HCT116 (cell line): ENCODE results near the gene IRF2. TPM values are rescaled to one million over a fixed set of nuclear protein-coding genes. Genes with fewer than 3 reads are reported as not detected.

Experiments
- ATAC-seq: fragments of 200-7000 bp; cut with Tn5 transposase; 2 replicates; pipeline ENCODE4 v1.9.1; 2020; ENCODE audit warnings: mild to moderate bottlenecking, moderate library complexity
- BruUV-seq: library from RNA; stranded (reverse); fragments of 400-500 nt; replicated peaks from 2 replicates; lab custom pipeline; 2021; lab: Mats Ljungman, UMichigan
- CTCF ChIA-PET: fragments of 300-600 bp; sonication (Branson Sonifier 250); formaldehyde crosslinking; loops from one replicate; lab custom pipeline; 2021; ENCODE audit warnings: antibody characterized with exemption; lab: Charles Lee
- POLR2A ChIA-PET: fragments of 300-600, 350-600 bp; sonication (Branson Sonifier 250); formaldehyde crosslinking; loops from one replicate; lab custom pipeline; 2021; ENCODE audit warnings: antibody characterized with exemption; lab: Charles Lee
- RAD21 ChIA-PET, 2 experiments: fragments of 300-600 bp; sonication (Branson Sonifier 250); formaldehyde crosslinking; loops; one replicate each; lab custom pipeline; 2023; ENCODE audit warnings: low total read pairs in 2 of 2; ENCODE audit not compliant: uncharacterized antibody in 2 of 2, unreplicated experiment in 2 of 2, low non-redundant PET in 1 of 2; lab: Charles Lee
- DNase-seq: peaks from one replicate; pipeline ENCODE4 v3.0.0-alpha.2; 2010; ENCODE audit warnings: low read depth, low spot score
- H2AFZ ChIP-seq: fragments of 200-600 bp; shearing (Covaris generic), sonication (generic); 2 replicates; pipeline ENCODE4 v1.6.1; 2017; ENCODE audit warnings: low read depth, mixed run types, mixed read lengths, antibody characterized with exemption, low read length; ENCODE audit not compliant: poor library complexity, severe bottlenecking
- H3K27ac ChIP-seq: 2 replicates; pipeline ENCODE4 v1.5.1; 2012; ENCODE audit warnings: low read depth, low read length
- H3K27me3 ChIP-seq: fragments of 200-600 bp; sonication (generic); 2 replicates; pipeline ENCODE4 v1.6.1; 2016; ENCODE audit warnings: mixed run types, low read length, mixed read lengths; ENCODE audit not compliant: insufficient read depth
- H3K36me3 ChIP-seq, 2 experiments: fragments of 200-500 bp in 1 of 2; fragments of 200-600 bp in 1 of 2; sonication (Bioruptor generic) in 1 of 2; sonication (generic) in 1 of 2; 2 replicates each; pipeline versions ENCODE4 v1.5.1 to v1.6.1; 2014 to 2016; ENCODE audit warnings: low read length in 2 of 2, inconsistent platforms in 1 of 2, mixed read lengths in 1 of 2, mixed run types in 1 of 2; ENCODE audit not compliant: insufficient read depth in 2 of 2, control insufficient read depth in 1 of 2
- H3K4me1 ChIP-seq, 2 experiments: fragments of 200-600 bp in 1 of 2; sonication (generic) in 1 of 2; 2 replicates each; pipeline versions ENCODE4 v1.5.1 to v1.6.1; 2012 to 2017; ENCODE audit warnings: low read length in 2 of 2, inconsistent platforms in 1 of 2, mild to moderate bottlenecking in 1 of 2, mixed read lengths in 1 of 2, mixed run types in 1 of 2, moderate library complexity in 1 of 2; ENCODE audit not compliant: insufficient read depth in 2 of 2, control insufficient read depth in 1 of 2
- H3K4me2 ChIP-seq: fragments of 200-600 bp; sonication (generic); 2 replicates; pipeline ENCODE4 v1.6.1; 2017; ENCODE audit warnings: mixed run types, low read length, mixed read lengths
- H3K4me3 ChIP-seq, 2 experiments: fragments of 200-600 bp in 1 of 2; sonication (generic) in 1 of 2; replicated peaks in 1 of 2; 2 replicates each; pipeline ENCODE4 v1.5.1; 2011 to 2016; ENCODE audit warnings: low read length in 2 of 2, control low read depth in 1 of 2, low read depth in 1 of 2, mild to moderate bottlenecking in 1 of 2, mixed read lengths in 1 of 2, mixed run types in 1 of 2
- H3K79me2 ChIP-seq: fragments of 200-600 bp; sonication (generic); 2 replicates; pipeline ENCODE4 v1.6.1; 2017; ENCODE audit warnings: mild to moderate bottlenecking, mixed run types, low read length, moderate library complexity, mixed read lengths; ENCODE audit not compliant: insufficient read depth
- H3K9ac ChIP-seq: fragments of 200-600 bp; sonication (generic); 2 replicates; pipeline ENCODE4 v1.6.1; 2016; ENCODE audit warnings: low read length, mixed read lengths
- H3K9me2 ChIP-seq: fragments of 200-600 bp; sonication (generic), shearing (Covaris generic); 2 replicates; pipeline ENCODE4 v1.6.1; 2017; ENCODE audit warnings: mixed run types, mild to moderate bottlenecking, moderate library complexity; ENCODE audit not compliant: insufficient read depth
- H3K9me3 ChIP-seq, 2 experiments: fragments of 200-500 bp in 1 of 2; fragments of 200-600 bp in 1 of 2; sonication (Bioruptor generic) in 1 of 2; sonication (generic) in 1 of 2; 2 replicates each; pipeline ENCODE4 v1.6.1; 2014 to 2017; ENCODE audit warnings: low read length in 2 of 2, mixed read lengths in 2 of 2, inconsistent platforms in 1 of 2, low read depth in 1 of 2, mild to moderate bottlenecking in 1 of 2, mixed run types in 1 of 2, moderate library complexity in 1 of 2; ENCODE audit not compliant: control insufficient read depth in 1 of 2, insufficient read depth in 1 of 2
- H4K20me1 ChIP-seq: fragments of 200-600 bp; sonication (generic), shearing (Covaris generic); 2 replicates; pipeline ENCODE4 v1.6.1; 2017; ENCODE audit warnings: mixed run types, mild to moderate bottlenecking, moderate library complexity; ENCODE audit not compliant: insufficient read depth
- ATF3 ChIP-seq: IDR thresholded peaks from 2 replicates; pipeline ENCODE4 v1.6.1; 2012
- CBX3 ChIP-seq: IDR thresholded peaks from 2 replicates; pipeline ENCODE4 v1.6.1; 2012; ENCODE audit warnings: low read depth
- CEBPB ChIP-seq: IDR thresholded peaks from 2 replicates; pipeline ENCODE4 v1.6.1; 2012; ENCODE audit warnings: low read depth
- CTCF ChIP-seq, 3 experiments: fragments of 200-600 bp in 1 of 3; sonication (generic) in 1 of 3; IDR thresholded peaks in 2 of 3; conservative IDR thresholded peaks in 1 of 3; 2 replicates each; pipeline ENCODE4 v1.5.1; 2012 to 2017; ENCODE audit warnings: low read depth in 2 of 3, low read length in 2 of 3, antibody characterized with exemption in 1 of 3, borderline replicate concordance in 1 of 3, control low read depth in 1 of 3, mild to moderate bottlenecking in 1 of 3, mixed read lengths in 1 of 3, mixed run types in 1 of 3, moderate library complexity in 1 of 3; ENCODE audit not compliant: insufficient read depth in 1 of 3
- EGR1 ChIP-seq: IDR thresholded peaks from 2 replicates; pipeline ENCODE4 v1.6.1; 2012; ENCODE audit warnings: low read depth
- ELF1 ChIP-seq: IDR thresholded peaks from 2 replicates; pipeline ENCODE4 v1.6.1; 2012; ENCODE audit warnings: low read depth, borderline replicate concordance
- EZH2 ChIP-seq: fragments of 200-600 bp; sonication (generic); IDR thresholded peaks from 2 replicates; pipeline ENCODE4 v1.6.1; 2017; ENCODE audit warnings: antibody characterized with exemption, mixed run types
- JUND ChIP-seq: IDR thresholded peaks from 2 replicates; pipeline ENCODE4 v1.6.1; 2012
- POLR2AphosphoS5 ChIP-seq: IDR thresholded peaks from 2 replicates; pipeline ENCODE4 v1.6.1; 2011; ENCODE audit warnings: mild to moderate bottlenecking, low read depth, low read length, moderate library complexity
- RAD21 ChIP-seq: IDR thresholded peaks from 2 replicates; pipeline ENCODE4 v1.6.1; 2012; ENCODE audit warnings: low read depth, mild to moderate bottlenecking
- SIN3A ChIP-seq: IDR thresholded peaks from 2 replicates; pipeline ENCODE4 v1.6.1; 2012; ENCODE audit warnings: low read depth
- SP1 ChIP-seq: IDR thresholded peaks from 2 replicates; pipeline ENCODE4 v1.6.1; 2012; ENCODE audit warnings: low read depth
- SRF ChIP-seq: IDR thresholded peaks from 2 replicates; pipeline ENCODE4 v1.6.1; 2012; ENCODE audit warnings: low read depth
- YY1 ChIP-seq: IDR thresholded peaks from 2 replicates; pipeline ENCODE4 v1.6.1; 2011; ENCODE audit warnings: low read length, low read depth, moderate library complexity, mild to moderate bottlenecking; ENCODE audit not compliant: insufficient replicate concordance; ENCODE audit errors: extremely low read depth
- ZBTB33 ChIP-seq: IDR thresholded peaks from 2 replicates; pipeline ENCODE4 v1.6.1; 2011; ENCODE audit warnings: mild to moderate bottlenecking, low read length, moderate library complexity; ENCODE audit not compliant: insufficient replicate concordance; ENCODE audit errors: extremely low read depth
- ZFX ChIP-seq: fragments of 450-650 bp; IDR thresholded peaks from 2 replicates; pipeline ENCODE4 v1.6.1; 2017
- ZNF274 ChIP-seq: fragments of 200-500 bp; sonication (Bioruptor generic); IDR thresholded peaks from 2 replicates; pipeline ENCODE4 v1.6.1; 2014; ENCODE audit warnings: mild to moderate bottlenecking, low read depth, low read length, inconsistent platforms
- intact Hi-C: fragments of 100-400 bp; cut with micrococcal nuclease; formaldehyde crosslinking; loops from 2 replicates; pipeline ENCODE4 v1.10.0; 2022
- total RNA-seq: library from RNA; stranded (reverse); gene quantifications from one replicate; pipeline ENCODE4 v1.2.1, GENCODE V29; 2021; ENCODE audit not compliant: unreplicated experiment
- TF ChIP-seq, protein P1 (sequence below): IDR thresholded peaks from 2 replicates; pipeline ENCODE4 v1.6.1; 2012
- TF ChIP-seq, protein P2 (sequence below): IDR thresholded peaks from 2 replicates; pipeline ENCODE4 v1.6.1; 2012; ENCODE audit warnings: low read depth

Gene IRF2
- total RNA-seq, 1 experiment from 2014 or later: 10.6 TPM

DNA sequence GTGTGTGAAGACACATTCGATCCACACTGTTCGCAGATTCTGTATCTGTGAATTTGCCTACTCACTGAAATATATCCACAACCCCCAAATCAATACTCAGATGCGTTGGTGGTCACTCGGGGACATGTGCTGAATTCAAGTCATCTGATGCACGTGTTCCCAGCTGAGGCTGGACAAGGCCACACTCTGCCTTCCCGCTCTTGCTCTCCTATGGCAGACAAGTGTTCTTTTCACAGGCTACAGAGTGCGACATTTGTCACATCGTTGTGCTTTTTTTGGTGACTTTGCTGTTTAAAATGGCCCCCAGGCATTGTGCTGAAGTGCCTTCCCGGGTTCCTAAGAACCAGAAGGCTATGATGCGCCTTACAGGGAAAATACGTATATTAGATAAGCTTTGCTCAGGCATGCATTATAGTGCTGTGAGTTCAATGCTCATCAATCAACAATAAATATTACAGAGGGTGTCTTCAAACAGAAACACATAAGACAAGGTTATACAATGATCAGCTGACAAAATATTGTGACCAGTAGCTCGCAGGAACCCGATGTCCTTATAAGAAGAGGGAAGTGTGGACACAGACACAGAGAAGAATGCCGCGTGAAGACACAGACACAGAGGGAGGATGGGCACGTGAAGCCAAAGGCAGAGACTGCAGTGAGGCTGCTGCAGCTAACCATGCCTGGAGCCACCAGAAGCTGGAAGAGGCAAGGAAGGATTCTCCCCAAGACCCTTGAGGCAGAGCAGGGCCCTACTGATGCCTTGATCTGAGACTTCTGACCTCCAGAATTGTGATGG is 42.0 kb downstream of the IRF2 start:
- Histone ChIP-seq H2AFZ (no peak overlapping the region), H3K9me3 (no peaks in the 10 kb centered on the region), H3K4me1 (no peaks in the 10 kb centered on the region), H3K4me2 (no peak overlapping the region), H3K79me2 (no peaks in the 10 kb centered on the region), H3K27ac (no peak overlapping the region), H3K36me3 (no peaks in the 10 kb centered on the region), H3K27me3 (no peaks in the 10 kb centered on the region), H3K9me2 (no peaks in the 10 kb centered on the region), H3K4me3 (no peak overlapping the region), H4K20me1 (no peaks in the 10 kb centered on the region), H3K9ac (no peak overlapping the region)
- no TSS peak for BruUV-seq
- DNase-seq: no peak
- ChIA-PET RAD21 (no interaction called here), CTCF (no interaction called here), POLR2A (no interaction called here)
- ATAC-seq: no peak
- intact Hi-C loops: no loop called here
- TF ChIP-seq POLR2AphosphoS5: no peak
- no peak for TF ChIP-seq SP1
- no peak for TF ChIP-seq CTCF (IDR thresholded peaks at IDR 0.05 in 2 of 3, conservative IDR thresholded peaks at IDR 0.05 in 1 of 3; ENCODE audit: borderline replicate concordance in 1 of 3, insufficient read depth in 1 of 3, low read depth in 2 of 3, low read length in 2 of 3)
- TF ChIP-seq, protein P1, sequence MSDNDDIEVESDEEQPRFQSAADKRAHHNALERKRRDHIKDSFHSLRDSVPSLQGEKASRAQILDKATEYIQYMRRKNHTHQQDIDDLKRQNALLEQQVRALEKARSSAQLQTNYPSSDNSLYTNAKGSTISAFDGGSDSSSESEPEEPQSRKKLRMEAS: no peak
- no peak for TF ChIP-seq SRF
- no peak for TF ChIP-seq ELF1
- TF ChIP-seq, protein P2, sequence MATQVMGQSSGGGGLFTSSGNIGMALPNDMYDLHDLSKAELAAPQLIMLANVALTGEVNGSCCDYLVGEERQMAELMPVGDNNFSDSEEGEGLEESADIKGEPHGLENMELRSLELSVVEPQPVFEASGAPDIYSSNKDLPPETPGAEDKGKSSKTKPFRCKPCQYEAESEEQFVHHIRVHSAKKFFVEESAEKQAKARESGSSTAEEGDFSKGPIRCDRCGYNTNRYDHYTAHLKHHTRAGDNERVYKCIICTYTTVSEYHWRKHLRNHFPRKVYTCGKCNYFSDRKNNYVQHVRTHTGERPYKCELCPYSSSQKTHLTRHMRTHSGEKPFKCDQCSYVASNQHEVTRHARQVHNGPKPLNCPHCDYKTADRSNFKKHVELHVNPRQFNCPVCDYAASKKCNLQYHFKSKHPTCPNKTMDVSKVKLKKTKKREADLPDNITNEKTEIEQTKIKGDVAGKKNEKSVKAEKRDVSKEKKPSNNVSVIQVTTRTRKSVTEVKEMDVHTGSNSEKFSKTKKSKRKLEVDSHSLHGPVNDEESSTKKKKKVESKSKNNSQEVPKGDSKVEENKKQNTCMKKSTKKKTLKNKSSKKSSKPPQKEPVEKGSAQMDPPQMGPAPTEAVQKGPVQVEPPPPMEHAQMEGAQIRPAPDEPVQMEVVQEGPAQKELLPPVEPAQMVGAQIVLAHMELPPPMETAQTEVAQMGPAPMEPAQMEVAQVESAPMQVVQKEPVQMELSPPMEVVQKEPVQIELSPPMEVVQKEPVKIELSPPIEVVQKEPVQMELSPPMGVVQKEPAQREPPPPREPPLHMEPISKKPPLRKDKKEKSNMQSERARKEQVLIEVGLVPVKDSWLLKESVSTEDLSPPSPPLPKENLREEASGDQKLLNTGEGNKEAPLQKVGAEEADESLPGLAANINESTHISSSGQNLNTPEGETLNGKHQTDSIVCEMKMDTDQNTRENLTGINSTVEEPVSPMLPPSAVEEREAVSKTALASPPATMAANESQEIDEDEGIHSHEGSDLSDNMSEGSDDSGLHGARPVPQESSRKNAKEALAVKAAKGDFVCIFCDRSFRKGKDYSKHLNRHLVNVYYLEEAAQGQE: no peak
- no peak for TF ChIP-seq SIN3A
- no peak for TF ChIP-seq ZNF274
- no peak for TF ChIP-seq CBX3
- no peak for TF ChIP-seq ZBTB33
- no peak for TF ChIP-seq YY1
- no peak for TF ChIP-seq ATF3
- no peak for TF ChIP-seq CEBPB
- TF ChIP-seq RAD21: no peak
- no peak for TF ChIP-seq EZH2
- no peak for TF ChIP-seq ZFX
- TF ChIP-seq JUND: no peak
- TF ChIP-seq EGR1: no peak
